ENCODE results near the gene RARB.

The RARB gene

DNA sequence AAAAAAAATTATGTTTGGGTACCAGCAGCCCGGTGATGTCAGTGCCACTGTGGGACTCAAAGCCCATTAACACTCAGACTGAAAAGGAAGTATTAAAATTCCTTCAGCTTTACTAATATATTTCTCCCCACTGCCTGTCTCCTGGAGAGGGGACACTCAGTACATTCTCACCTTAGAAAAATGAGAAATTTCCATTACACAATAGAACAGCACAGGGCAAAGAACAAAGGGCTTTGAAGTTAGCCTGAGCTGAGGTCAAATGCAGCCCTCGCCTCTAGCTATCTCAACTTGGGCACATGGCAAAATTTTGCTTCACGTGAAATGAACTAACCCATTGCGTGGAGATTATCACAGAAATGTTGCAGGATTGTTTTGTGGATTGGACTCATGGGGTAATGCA, 80.8 kb downstream of the RARB start:
- DNase-seq (ENCODE audit: low spot score): peak; percentile 41

- no peak for DNase-seq (ENCODE audit: low spot score)
Measured at GRCh38 chr3:25510797-25511196, 82.7 kb downstream of the RARB start.

DNA sequence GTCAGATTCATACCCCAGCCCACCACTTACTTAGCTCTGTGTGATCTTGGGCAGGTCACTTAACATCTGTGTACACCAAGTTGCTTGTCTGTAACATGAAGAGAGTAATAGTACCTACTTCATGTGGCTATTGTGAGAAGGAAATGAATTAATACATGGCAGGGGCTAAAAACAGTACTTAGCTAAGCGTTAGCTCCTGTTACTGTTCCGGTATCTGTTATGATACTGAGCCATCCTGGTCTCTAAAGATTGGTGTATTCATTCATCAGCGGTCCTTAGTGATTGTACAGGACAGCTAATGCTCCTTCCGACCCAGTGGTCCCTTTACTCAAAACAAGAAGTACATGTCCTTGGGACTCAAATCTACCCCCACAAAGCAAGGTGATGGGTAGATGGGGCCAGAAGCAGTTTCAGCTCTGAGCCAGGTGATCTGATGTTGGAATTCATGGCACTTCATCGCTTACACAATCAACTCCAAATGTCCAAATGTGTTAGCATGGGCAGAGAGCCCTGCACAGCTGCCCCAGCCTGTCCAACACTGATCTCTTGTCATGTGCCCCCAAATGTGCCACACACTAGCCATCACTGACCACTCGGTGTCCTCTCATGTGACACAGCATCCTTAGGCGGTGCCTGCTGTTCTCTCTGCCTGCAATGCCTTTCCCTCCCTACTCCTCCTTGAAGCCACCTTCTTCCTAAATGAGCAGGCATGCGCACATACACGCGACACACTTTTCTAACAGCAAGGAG, 84.1 kb downstream of the RARB start:
- DNase-seq (ENCODE audit: low spot score): no peak

DNA sequence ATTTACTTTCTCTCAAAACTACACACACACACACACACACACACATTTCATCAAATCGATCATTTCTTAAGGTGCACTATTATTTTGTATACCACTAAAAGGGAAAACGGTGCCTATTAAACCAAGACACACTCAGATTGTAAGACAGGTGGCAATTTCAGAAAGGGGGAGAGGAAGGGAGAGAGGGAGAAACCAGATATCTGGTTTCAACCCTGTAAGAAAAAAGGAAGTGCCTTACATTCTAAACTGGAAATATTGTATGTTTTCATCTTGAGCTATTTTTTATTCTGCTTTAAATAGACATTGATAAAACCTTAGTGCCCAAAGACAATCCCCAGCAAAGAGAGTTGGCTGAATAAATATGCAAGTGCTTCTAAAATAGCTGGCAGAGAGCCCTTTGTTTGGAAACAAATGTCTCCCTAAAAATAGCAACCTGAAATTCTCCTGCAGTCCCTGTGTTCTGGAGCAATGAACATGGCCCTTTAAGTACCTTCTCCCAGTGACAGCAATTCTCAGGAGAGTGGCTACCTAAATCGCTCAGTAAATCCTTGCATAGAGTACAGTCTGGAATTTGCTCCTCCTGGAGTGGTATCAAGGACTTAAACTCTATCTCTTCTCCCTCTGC, 85.7 kb downstream of the RARB start:
- DNase-seq (ENCODE audit: low spot score): no peak

DNA sequence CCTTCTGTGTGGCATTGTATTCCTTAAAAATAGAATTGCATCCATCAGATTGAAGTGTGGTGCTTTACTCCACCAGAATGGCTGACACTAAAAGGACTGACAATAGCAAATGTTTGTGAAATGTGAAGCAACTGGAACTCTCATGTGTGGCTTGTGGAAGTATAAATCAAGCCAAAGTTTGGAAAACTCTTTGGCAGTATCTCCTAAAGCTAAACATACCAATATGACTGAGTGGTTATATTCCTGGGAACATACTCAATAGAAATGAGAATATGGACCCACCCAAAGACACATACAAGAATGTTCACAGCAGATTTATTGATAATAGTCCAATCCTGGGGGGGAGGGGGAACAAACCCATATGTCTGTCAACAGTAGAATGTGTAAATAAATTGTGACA, 87.1 kb downstream of the RARB start:
- DNase-seq (ENCODE audit: low spot score): no peak

DNA sequence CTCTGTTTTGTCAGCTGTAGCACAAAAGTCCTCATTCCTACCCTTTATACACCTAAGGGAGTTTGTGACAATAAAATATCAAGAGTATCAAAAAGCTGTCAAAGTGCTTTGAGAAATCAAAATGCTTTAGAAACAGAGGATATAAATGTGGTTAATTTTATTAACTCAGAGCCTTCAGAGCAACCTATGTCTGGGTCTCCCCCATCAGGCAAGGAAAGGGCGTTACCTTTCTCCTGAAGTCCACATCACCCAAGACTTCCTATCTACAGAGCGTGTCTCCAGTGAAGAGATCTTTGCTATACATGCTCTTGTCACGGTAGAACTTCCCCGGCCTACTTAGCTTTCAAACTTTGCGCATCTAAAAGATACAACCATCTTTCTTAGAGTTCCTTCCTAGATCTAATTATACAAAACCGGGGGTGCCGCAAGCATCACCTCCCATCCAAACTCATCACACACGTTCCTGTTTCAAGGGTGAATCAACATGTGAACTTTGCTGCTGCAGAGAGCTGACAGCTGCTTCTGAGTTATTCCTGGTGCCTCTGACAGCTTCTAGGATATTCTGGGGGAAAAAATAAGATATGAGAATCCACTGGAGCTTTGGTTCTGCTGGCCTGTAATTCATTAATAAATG, 93.0 kb downstream of the RARB start:
- DNase-seq (ENCODE audit: low spot score): no peak

DNA sequence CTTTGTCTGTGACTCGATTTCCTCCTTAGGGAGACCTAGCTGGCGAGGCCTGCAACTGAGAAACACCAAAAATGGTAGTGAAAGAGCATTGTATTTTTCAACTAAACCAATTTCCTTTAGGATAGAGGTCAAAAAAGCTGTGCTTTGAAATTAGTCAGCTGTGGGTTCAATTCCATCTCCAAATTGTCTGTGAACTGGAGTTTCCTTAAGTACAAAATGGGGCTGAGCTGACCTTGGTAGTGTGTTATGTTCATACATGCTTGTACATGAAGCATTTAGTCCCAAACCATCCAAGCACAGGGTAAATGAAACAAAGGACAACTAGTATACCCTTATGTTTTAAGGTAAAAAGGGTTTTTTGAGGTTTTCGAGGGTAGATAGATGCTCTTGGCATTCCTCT, 99.3 kb downstream of the RARB start:
- DNase-seq (ENCODE audit: low spot score): no peak

DNA sequence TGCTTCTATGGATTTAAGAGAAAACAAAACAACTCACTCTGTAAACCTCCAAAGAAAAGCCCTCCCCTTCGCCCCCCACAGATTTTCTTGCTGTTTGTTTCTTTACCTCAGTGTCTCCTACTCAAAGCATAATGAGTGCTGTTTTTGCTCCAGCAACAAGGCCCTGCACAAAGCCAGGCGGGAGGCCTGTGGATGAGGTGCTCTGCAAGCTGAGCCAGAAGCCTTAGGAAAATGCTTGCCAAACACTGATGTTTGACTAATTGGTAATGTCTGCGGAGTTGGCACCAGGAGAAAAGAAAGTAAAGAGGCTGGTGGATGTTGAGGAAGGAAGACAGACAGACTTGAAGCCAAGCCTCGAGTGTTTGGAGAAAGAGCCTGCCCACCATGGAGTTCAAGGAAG, 99.7 kb downstream of the RARB start:
- DNase-seq (ENCODE audit: low spot score): no peak

GRCh38 chr3:25531971-25532370, 103.9 kb downstream of the RARB start:
- no peak for DNase-seq (ENCODE audit: low spot score)

DNA sequence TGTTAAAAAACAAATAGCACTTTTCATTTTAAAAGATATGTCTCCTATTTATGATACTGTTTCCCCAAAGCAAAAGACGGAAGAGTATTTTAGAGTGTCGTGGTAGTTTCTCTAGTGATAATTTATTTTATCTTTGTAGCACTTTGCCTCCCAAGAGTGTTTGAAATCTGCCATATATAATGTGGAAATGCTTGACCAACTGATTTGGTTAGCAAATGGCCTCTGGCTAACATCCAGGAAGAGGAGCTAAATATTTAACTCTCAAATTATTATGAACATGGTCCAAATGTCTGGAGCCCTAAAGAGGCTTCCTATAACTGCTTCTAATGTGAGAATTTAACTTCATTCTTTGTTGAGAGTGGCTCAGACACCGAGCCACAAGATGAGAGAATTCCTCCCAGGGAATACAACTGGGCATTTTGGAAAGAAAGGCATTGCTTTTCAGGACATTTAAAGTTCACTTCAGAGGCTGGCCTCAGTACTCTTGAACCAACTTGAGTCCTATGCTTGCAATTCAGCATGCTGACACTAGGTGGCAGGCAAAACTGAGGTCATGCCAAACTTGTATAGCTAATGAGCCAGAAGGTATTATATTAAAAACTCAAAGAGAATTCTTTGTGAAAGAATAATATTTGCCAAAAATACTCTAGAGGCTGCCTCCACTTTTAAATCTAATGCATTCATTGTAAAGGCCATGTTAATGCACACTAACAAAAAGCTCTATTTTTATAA, 104.5 kb downstream of the RARB start:
- DNase-seq (ENCODE audit: low spot score): no peak

- DNase-seq (ENCODE audit: low spot score): no peak
Measured at GRCh38 chr3:25533399-25533798, 105.3 kb downstream of the RARB start.

GRCh38 chr3:25534007-25534406, 105.9 kb downstream of the RARB start:
- DNase-seq (ENCODE audit: low spot score): no peak

DNA sequence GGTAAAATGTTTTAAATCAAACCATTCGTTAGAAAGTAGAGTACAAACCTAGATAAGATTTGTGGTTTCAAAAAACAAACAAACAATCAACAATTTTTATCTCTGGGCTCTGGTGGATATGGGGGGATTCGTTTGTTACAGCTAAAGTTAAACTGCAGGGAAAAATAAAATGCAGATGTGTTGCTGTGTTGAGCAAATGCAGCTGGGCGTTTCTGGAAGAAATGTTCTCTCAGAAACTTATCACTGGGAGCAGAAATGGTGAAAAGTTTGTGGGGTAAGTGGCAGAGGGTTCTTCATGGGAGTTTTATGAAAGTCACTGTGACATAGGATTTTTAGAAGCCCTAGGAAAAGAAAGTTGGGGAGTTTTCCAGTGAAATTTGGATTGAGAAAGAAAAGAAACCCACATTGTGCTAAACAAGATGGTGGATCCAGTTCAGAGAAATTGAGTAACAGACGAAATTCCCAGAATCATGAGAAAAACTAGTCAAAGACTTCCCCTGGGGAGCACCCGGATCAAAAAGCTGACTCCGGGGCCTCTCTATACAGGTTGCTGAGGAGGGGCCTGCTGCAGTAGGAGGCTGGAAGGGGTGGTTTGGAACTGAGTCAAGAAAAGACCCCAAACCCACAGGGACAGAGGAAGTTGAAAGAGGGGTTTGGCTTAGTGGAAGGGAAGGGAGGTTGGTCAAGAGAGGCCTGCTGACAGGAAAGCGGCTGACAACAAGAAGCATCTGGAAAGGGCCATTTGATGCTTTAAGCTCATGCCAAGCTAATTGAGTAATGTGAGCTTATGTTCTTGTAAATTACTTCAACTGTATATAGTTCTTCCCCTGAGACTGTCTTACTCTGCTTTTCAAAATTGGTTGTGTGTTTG, 108.7 kb downstream of the RARB start:
- DNase-seq (ENCODE audit: low spot score): no peak

DNA sequence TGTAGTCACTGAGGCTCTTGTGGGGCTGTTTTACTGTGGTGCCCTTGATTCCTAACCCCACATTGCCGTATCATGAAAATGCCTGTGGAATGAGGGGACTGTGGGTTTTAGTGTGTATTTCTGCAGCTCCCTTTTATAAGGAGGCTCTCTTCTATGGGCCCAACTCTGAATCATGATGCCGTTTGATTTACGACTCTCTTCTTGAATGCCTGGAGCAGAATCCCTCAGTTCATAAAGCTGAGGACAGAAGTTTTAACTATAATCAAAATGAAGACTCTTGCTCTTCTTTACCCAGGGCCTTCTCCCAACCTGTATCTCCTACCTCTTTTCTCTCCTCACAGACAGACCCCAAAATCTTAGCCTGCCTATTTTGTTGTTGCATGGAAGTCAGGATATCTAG, 109.5 kb downstream of the RARB start:
- DNase-seq (ENCODE audit: low spot score): no peak

GRCh38 chr3:25540273-25540672, 112.2 kb downstream of the RARB start:
- DNase-seq (ENCODE audit: low spot score): no peak

DNA sequence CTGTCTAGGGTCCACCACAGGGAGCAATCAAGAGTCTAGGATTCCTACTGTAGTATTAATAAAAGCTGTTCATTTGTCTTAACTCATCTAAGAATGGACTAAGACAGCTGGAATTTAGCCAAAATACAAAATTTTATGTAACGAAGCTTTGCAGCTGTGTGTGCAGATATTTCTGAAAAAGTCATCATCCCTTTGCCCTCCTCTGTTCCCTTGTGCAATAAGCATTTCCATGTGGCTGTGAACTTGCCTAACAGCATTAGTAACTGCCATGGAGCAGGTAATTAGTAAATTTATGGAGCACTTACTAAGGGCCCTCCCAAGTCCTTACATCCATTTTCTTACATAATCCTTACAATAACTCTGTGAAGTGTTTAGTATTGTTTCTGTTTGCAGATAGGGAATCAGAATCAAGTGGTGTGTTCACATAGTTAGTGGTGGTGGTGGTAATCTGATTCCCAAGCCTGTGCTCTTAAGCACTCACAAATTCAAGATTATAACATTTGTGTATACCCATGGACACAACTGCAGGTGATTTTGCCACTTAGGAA, 114.5 kb downstream of the RARB start:
- no peak for DNase-seq (ENCODE audit: low spot score)

DNA sequence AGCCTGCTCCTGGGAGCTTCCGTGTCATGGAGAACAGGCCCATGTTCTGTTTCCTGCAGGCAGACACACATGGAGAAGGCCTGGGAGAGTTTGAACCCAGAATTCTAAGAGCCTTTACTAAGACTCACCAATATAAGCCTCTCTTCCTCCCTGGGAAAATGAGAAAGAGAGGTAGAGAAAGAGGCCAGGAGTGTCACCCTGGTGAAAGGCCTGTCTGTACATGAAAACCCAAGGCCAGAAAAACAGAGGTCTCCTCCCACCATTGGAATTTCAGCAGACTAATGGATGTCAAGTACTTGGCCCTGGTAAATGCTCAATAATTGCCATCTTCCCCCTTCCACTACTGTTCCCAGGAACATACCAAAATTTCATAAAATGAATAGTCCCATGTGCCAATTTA, 119.0 kb downstream of the RARB start:
- DNase-seq (ENCODE audit: low spot score): no peak

DNA sequence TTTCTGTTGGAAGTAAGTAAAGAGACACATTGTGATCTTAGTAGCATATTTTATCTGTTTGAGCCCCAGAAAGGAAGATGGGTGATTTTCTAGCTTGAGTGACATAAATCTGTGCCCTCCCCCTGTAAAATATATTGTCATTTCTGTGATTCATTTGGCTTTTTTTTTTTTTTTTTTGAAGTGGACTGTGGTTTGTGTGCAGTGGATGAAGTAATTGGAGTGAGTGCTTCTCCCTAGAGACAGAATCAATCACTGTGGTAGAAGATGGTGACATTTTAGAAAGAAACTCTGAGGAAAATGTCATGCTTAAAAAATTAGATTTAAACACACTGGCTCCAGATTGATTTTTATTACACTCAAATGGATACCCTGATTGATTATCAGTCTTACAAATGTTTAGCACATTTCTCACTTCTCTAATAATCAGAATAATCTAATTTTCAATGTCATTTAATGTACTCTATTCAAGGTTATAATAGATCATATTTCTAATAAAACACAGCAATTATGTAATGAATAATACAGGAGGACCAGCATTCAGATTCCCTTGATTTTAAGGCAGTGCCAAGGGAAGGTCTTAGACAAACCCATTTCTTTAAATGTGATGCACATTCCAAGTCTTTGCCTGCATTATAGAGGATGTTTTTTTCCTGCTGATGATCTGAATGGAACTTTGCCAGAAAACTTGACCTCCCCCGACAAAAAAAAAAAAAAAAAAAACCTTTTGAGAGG, 120.0 kb downstream of the RARB start:
- no peak for DNase-seq (ENCODE audit: low spot score)

DNA sequence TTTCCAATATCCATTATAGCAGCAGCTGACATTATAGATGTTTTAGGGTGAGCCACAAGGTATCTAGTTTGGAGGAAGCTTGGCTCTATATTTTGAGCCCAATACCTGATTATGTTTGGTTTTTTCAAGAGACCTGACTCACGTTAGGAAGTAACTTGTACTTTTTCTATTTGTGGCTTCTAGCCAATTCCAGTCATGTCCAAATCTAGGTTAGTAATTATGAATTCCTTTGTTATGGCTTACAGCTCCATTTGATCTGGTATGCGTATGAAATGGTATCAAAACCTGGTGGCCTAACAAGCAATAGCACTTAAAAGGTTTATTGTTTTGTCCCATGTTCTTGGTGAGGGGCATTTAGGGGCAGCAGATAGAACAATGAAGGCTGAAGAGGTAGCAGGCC, 120.8 kb downstream of the RARB start:
- no peak for DNase-seq (ENCODE audit: low spot score)

DNA sequence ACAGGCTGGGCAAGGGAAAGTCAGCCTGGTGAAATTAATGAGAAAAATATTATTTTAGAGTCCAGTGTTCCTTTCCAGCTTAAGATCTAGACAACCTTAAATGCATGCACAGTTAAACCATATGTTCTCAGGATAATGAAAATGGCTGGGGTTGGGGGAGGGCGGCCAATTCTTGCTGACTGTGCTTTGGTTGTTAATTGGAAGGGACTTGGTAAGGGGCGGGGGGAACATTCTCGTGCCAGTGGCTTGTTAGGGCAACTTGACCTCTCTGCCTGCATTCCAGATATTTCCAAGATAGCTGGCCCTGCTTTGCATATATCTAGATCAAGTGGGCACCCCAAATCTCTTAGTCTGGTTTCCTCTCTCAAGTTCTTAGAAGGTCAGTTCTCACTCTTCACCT, 124.2 kb downstream of the RARB start:
- no peak for DNase-seq (ENCODE audit: low spot score)

DNA sequence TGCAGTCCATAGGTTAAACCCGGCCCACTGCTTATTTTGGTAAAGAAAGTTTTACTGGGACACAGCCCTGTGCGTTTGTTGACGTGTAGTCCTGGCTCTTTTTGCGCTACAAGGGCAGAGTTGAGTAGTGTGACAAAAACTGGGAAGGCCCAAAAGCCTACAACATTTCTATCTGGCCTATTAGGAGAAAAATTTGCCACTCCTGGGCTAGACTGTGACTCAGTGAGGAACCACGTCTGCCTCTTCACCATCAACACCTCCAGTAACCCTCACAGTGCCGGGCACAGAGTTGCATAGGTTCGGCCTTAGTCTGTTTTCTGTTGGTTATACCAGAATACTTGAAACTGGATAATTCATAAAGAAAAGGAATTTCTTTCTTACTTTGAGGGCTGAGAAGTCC, 126.3 kb downstream of the RARB start:
- no peak for DNase-seq (ENCODE audit: low spot score)

Measured in SW480 (cell line).